ENCODE results near the gene NPR1. TPM values are rescaled to one million over a fixed set of nuclear protein-coding genes. Genes with fewer than 3 reads are reported as not detected.
A peak's percentile ranks its signal among the peaks of the same experiment; 100 is the strongest.

The NPR1 gene
- total and polyA plus RNA-seq, 2 of the 13 experiments (the other 11 are each of a cell fraction or from before 2014, with no cell fraction given) = not detected

- TF ChIP-seq ZNF576 (CRISPR knock-in tag; IDR thresholded peaks at IDR 0.05) = no peak
- no peak for TF ChIP-seq ZKSCAN8 (CRISPR knock-in tag; IDR thresholded peaks at IDR 0.05; ENCODE audit: borderline replicate concordance)
- TF ChIP-seq TFAP4 (IDR thresholded peaks at IDR 0.05; ENCODE audit: borderline replicate concordance, low read depth) = no peak
- TF ChIP-seq ZNF3 (CRISPR knock-in tag; IDR thresholded peaks at IDR 0.05) = no peak
- no peak for TF ChIP-seq ATF4 (CRISPR knock-in tag; IDR thresholded peaks at IDR 0.05)
- no peak for TF ChIP-seq ZBTB21 (CRISPR knock-in tag; IDR thresholded peaks at IDR 0.05)
- no peak for TF ChIP-seq TBP (CRISPR knock-in tag; IDR thresholded peaks at IDR 0.05)
- 0 out of 2 replicates have a peak, but pooled peaks have one; percentile 14 for TF ChIP-seq SOX5 (CRISPR knock-in tag; IDR thresholded peaks at IDR 0.05; ENCODE audit: borderline replicate concordance)
- TF ChIP-seq ZNF142 (CRISPR knock-in tag; IDR thresholded peaks at IDR 0.05) = no peak
- no peak for TF ChIP-seq PRPF4 (IDR thresholded peaks at IDR 0.05; ENCODE audit: low read depth, low read length, poor library complexity, severe bottlenecking)
- TF ChIP-seq HOXA5 (CRISPR knock-in tag; IDR thresholded peaks at IDR 0.05) = no peak
- no peak for TF ChIP-seq TBL1XR1 (IDR thresholded peaks at IDR 0.05; ENCODE audit: borderline replicate concordance, low read length, partially characterized antibody)
- no peak for TF ChIP-seq YY1 (IDR thresholded peaks at IDR 0.05; ENCODE audit: insufficient read depth, insufficient replicate concordance, low read depth, low read length)
- TF ChIP-seq HMG20B (CRISPR knock-in tag; conservative IDR thresholded peaks at IDR 0.05) = no peak
- TF ChIP-seq ZNF136 (CRISPR knock-in tag; IDR thresholded peaks at IDR 0.05; ENCODE audit: low read depth) = no peak
- TF ChIP-seq MBD4 (IDR thresholded peaks at IDR 0.05; ENCODE audit: borderline replicate concordance, low read length) = no peak
- 0 out of 2 replicates have a peak, but pooled peaks have one; percentile 20 for TF ChIP-seq NFIC (IDR thresholded peaks at IDR 0.05; ENCODE audit: low read length)
- TF ChIP-seq RBM22 (optimal IDR thresholded peaks at IDR 0.05; ENCODE audit: low read length) = no peak
- TF ChIP-seq MIXL1 (CRISPR knock-in tag; IDR thresholded peaks at IDR 0.05) = no peak
- no peak for TF ChIP-seq MEF2D (CRISPR knock-in tag; IDR thresholded peaks at IDR 0.05)
- TF ChIP-seq ATF1 (CRISPR knock-in tag; IDR thresholded peaks at IDR 0.05) = no peak
Measured at GRCh38 chr1:153631047-153632022, 47.2 kb upstream of the NPR1 start (continued).

Data from HepG2 (cell line).